Stromal cell of bone marrow (primary cell): ENCODE data around the gene ECE2.
"Not testable (repeated sequence)": the region's sequence is repeated elsewhere in the genome, so short reads cannot be mapped to it uniquely, and the experiment has no call there.

ENCODE experiments used
- DNase-seq: peaks from one replicate; pipeline ENCODE4 v3.0.0-alpha.2; 2012; ENCODE audit warnings: low read depth

ECE2 gene

GRCh38 chr3:184267249-184267648, 8.6 kb upstream of the ECE2 start:
- DNase-seq: not testable (repeated sequence)

- no peak for DNase-seq
These were observed 3.6 kb upstream of the ECE2 start for GRCh38 chr3:184272269-184272668.

GRCh38 chr3:184275381-184275701, 481 bp upstream of the ECE2 start:
- no peak for DNase-seq

GRCh38 chr3:184277366-184277765, 1.5 kb downstream of the ECE2 start:
- DNase-seq: no peak

DNA sequence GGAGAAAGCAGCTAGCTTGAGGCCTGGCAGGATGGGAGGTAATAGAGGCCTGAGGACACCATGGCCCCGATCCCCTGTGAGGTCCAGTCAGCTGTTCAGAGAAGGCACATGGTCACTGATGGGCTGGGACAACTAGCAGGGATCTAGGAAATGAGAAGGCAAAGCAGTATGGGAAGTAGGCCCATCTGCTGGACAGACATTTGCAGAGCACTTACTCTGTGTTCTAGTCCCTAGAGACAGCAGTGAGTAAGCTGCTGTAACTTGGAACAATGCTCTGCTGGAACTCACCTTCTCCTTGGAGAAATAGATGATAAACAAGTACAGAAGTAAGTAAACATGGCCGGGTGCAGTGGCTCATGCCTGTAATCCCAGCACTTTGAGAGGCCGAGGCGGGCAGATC, 7.1 kb downstream of the ECE2 start:
- no peak for DNase-seq

DNA sequence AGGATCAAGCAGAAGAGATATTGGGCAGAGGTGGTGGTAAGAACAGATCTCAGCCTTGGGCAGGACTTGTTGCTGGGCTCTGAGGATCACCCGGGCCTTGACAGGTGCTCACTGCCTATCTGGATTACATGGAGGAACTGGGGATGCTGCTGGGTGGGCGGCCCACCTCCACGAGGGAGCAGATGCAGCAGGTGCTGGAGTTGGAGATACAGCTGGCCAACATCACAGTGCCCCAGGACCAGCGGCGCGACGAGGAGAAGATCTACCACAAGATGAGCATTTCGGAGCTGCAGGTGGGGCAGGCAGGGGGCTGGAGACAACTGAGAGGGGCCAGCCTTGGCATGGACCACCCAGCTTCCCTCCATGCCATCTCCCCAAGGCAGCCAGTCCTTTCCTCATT, 7.9 kb downstream of the ECE2 start:
- no peak for DNase-seq

DNA sequence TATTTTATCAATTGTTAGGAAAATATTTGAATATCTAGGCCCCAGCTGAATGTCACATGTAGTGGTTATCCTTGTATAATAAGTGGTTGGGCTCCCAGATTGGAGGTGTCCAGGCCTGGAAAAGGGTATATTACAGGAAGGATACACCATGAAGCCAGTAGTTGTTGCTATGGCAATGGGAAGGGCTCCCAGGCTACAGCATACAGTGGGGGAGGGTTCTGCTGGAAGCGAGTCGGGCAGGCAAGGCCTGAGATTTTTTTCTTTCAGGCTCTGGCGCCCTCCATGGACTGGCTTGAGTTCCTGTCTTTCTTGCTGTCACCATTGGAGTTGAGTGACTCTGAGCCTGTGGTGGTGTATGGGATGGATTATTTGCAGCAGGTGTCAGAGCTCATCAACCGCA, 8.9 kb downstream of the ECE2 start:
- peak; percentile 56 for DNase-seq

DNA sequence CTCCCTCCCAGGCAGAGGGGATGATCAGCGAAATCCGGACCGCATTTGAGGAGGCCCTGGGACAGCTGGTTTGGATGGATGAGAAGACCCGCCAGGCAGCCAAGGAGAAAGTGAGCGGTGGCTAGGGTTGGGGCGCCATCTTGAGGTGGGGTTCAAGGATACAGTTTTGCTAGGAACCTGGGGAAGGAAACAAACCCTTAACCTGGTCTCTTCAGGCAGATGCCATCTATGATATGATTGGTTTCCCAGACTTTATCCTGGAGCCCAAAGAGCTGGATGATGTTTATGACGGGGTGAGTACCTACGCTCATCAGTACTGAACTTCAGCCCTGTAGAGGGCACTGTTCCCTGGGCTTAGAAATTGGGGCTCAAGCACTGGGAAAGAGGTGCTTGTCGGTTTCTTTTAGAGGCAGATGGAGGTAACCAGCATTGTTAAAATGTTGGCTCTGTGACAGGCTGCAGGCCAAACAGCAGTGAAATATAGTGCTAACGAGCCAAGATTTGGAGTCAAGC, 13.7 kb downstream of the ECE2 start:
- DNase-seq: no peak

- no peak for DNase-seq
These were observed 14.5 kb downstream of the ECE2 start for GRCh38 chr3:184290331-184290730.

- DNase-seq: no peak
These were observed 15.4 kb downstream of the ECE2 start for GRCh38 chr3:184291044-184291737.

GRCh38 chr3:184291738-184292445, 16.1 kb downstream of the ECE2 start:
- no peak for DNase-seq

DNA sequence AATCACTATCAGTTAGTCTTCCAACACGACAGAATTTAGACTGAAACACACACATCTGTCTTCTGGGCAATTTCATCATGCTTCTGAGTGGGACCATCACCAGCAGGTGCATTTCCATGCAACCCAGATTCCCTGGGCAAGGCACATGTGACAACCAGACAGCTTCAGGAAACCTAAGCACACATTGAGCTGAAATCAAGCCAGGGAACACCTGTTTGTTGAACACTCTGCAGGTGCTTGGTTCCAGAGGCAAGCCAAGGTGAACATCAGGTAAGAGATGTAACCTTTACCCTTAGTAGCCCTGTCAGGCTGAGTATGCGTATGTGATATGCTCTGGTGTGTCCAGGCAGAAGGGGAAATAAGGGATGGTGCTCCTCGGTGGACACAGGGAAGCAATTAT, 19.9 kb downstream of the ECE2 start:
- DNase-seq: no peak

DNA sequence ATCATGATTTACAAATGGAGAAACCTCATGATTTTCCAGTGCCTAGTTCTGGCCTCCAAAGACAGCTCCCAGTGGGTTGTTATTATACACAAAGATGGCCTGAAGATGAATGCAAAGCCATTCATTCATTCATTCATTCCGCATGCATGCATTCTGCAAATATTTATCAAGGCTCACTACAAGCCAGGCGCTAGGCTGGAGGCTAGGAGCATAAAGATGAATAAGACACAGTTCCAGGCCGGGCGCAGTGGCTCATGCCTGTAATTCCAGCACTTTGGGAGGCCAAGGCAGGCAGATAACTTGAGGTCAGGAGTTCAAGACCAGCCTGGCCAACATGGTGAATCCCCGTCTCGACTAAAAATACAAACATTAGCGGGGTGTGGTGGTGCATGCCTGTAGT, 20.8 kb downstream of the ECE2 start:
- DNase-seq: no peak

- peak; percentile 94 for DNase-seq
These were observed 23.1 kb downstream of the ECE2 start, which contains the start of gene PSMD2 for GRCh38 chr3:184298759-184299487. Gene PSMD2, plus strand, starts transcription at chr3:184299241. Its CDS starts 26 bp downstream, at chr3:184299267.

DNA sequence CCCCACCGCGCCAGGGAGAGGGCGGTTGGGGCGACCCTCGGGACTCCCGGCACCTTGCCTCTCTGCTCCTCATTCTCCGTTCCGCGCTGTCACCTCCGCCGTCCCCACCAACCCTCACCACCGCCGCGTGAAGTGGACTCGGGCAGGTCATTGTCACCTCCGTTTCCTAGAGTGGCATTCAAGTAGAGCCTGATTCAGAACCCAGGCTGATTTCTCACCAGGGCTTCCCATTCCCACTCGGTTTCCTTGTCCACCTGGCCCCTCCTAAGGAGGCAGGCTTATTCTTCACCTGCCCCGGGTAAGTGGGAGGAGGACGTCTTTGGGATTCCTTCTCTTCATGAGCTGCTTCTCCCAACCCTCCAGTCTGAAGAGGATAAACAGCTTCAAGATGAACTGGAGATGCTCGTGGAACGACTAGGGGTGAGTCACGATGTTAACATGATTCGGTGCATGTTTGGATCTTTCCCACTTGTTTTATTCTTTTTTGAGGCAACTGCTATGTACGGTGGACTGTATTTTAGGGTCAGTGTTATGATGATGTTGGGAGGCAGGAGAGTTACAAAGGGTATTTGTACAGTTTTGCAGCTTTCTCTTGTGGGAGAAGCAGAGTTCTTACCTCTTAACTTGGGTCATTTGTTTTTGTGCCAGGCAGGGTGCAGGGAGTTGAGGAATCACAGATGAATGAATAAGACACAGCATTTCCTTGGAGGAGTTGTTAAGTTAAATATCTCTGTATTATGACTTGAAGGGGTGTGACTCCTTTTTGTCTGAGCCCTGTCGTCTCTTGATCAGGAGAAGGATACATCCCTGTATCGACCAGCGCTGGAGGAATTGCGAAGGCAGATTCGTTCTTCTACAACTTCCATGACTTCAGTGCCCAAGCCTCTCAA, 23.9 kb downstream of the ECE2 start:
- DNase-seq: no peak

- DNase-seq: no peak
These were observed 24.5 kb downstream of the ECE2 start for GRCh38 chr3:184300378-184300720.

DNA sequence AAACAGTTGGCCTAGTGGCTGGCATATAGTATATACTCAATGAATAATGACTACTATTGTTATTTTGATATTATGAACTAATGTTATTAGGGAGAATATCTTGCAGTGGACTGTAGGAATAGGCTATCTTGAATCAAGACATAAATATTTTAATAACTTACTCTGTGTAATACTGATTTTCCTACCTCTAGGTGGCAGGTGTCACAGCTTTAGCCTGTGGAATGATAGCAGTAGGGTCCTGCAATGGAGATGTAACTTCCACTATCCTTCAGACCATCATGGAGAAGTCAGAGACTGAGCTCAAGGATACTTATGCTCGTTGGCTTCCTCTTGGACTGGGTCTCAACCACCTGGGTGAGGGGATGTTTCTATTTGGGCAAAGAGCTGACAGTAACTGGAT, 29.8 kb downstream of the ECE2 start:
- no peak for DNase-seq

GRCh38 chr3:184306341-184306972, 30.6 kb downstream of the ECE2 start:
- DNase-seq: no peak

GRCh38 chr3:184307915-184308314, 32.1 kb downstream of the ECE2 start:
- no peak for DNase-seq

- DNase-seq: no peak
These were observed 32.9 kb downstream of the ECE2 start for GRCh38 chr3:184308744-184309143.

- DNase-seq: no peak
These were observed 35.8 kb downstream of the ECE2 start for GRCh38 chr3:184311633-184312032.

DNA sequence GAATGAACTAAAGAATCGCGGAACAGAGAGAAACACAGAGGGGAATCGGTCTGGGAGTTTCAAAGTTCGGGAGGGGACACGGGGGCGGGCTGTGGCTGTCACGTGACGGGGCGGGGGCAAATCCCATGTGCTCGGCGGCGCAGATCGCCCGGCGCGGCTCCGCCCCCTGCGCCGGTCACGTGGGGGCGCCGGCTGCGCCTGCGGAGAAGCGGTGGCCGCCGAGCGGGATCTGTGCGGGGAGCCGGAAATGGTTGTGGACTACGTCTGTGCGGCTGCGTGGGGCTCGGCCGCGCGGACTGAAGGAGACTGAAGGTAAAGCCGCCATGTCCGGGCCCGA, 38.5 kb downstream of the ECE2 start, which contains the start of gene EIF4G1:
Gene EIF4G1 (plus strand): TSS at position 244 of the 337 bp plus-strand sequence. CDS start 1,191 bp downstream, outside the sequence.
- DNase-seq: peak; percentile 84
